Measurements from ENCODE around the gene LIPN. TPM values are rescaled to one million over a fixed set of nuclear protein-coding genes. Genes with fewer than 3 reads are reported as not detected.

The LIPN gene
- polyA plus RNA-seq, 1 donor from 2014 or later: not detected

DNA sequence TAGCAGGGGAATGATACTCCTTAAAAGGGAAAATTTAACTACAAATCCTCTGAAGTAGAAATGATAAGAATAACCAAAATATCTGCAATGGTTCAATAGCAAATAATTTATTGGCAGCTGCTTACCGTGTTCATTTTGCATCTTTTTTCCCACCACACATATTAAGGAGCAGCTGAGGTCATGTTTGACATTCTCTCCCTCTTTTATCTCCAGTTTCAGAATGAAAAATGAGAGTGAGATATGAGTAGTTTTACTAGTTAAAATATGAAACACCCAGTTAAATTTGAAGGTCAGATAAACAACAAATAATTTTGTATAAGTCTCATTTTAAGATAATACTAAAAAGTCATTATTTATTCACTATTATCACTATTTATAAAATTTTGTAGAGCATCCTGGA is 3.1 kb downstream of the LIPN start:
- H3K4me3 ChIP-seq (ENCODE audit: low read length): no peak overlapping the region
- H3K79me2 ChIP-seq (replicated peaks; ENCODE audit: insufficient read depth, low read length): no peaks in the 10 kb centered on the region
- H3K9me2 ChIP-seq (ENCODE audit: insufficient read depth, low read length): no peaks in the 10 kb centered on the region
- no peaks in the 10 kb centered on the region for H3K36me3 ChIP-seq (ENCODE audit: insufficient read depth, low read length)
- no peaks in the 10 kb centered on the region for H3K27me3 ChIP-seq (ENCODE audit: insufficient read depth, low read depth, low read length)
- H3K9me3 ChIP-seq (ENCODE audit: low read length): no peaks in the 10 kb centered on the region
- no peak overlapping the region for H3K4me2 ChIP-seq (ENCODE audit: low read length)
- TF ChIP-seq POLR2AphosphoS5 (IDR thresholded peaks at IDR 0.05): no peak
- H3K9ac ChIP-seq (ENCODE audit: low read length): no peak overlapping the region
- no peaks in the 10 kb centered on the region for H4K20me1 ChIP-seq (ENCODE audit: insufficient read depth)
- H3K27ac ChIP-seq (ENCODE audit: low read length): no peak overlapping the region
- H3F3A ChIP-seq (ENCODE audit: insufficient read depth, low read length, poor library complexity, severe bottlenecking): no peaks in the 10 kb centered on the region
- no peak overlapping the region for H2AFZ ChIP-seq (ENCODE audit: low read depth, low read length)

DNA sequence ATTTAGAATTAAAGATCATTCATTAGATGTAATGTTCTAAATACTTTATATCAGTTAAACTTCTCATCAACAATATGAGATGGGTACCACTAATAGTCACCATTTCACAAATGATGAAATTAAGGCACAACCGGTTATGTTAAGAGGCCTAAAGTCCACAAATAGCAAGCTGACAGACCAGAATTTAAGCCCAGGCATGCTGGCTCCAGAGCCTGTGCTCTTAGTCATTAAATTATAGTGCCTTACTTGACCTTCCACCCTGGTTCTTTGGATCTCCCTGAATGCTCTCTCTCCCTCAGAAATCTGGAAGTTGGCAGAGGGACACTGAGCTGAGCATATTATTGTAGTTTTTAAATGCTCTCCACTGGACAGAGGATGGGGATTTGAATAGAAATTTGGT is 3.6 kb downstream of the LIPN start:
- Histone ChIP-seq H3K9ac (ENCODE audit: low read length) (no peak overlapping the region), H3K27me3 (ENCODE audit: insufficient read depth, low read depth, low read length) (no peaks in the 10 kb centered on the region), H3K36me3 (ENCODE audit: insufficient read depth, low read length) (no peaks in the 10 kb centered on the region), H4K20me1 (ENCODE audit: insufficient read depth) (no peaks in the 10 kb centered on the region), H3K9me3 (ENCODE audit: low read length) (no peaks in the 10 kb centered on the region), H3K79me2 (replicated peaks; ENCODE audit: insufficient read depth, low read length) (no peaks in the 10 kb centered on the region), H3K9me2 (ENCODE audit: insufficient read depth, low read length) (no peaks in the 10 kb centered on the region), H3K4me3 (ENCODE audit: low read length) (no peak overlapping the region), H3K4me2 (ENCODE audit: low read length) (no peak overlapping the region), H2AFZ (ENCODE audit: low read depth, low read length) (no peak overlapping the region), H3K27ac (ENCODE audit: low read length) (no peak overlapping the region), H3F3A (ENCODE audit: insufficient read depth, low read length, poor library complexity, severe bottlenecking) (no peaks in the 10 kb centered on the region)
- TF ChIP-seq EP300 (conservative IDR thresholded peaks at IDR 0.05; ENCODE audit: poor library complexity, severe bottlenecking): no peak
- no peak for TF ChIP-seq MXI1 (conservative IDR thresholded peaks at IDR 0.05; ENCODE audit: poor library complexity, severe bottlenecking)
- TF ChIP-seq, protein P1, sequence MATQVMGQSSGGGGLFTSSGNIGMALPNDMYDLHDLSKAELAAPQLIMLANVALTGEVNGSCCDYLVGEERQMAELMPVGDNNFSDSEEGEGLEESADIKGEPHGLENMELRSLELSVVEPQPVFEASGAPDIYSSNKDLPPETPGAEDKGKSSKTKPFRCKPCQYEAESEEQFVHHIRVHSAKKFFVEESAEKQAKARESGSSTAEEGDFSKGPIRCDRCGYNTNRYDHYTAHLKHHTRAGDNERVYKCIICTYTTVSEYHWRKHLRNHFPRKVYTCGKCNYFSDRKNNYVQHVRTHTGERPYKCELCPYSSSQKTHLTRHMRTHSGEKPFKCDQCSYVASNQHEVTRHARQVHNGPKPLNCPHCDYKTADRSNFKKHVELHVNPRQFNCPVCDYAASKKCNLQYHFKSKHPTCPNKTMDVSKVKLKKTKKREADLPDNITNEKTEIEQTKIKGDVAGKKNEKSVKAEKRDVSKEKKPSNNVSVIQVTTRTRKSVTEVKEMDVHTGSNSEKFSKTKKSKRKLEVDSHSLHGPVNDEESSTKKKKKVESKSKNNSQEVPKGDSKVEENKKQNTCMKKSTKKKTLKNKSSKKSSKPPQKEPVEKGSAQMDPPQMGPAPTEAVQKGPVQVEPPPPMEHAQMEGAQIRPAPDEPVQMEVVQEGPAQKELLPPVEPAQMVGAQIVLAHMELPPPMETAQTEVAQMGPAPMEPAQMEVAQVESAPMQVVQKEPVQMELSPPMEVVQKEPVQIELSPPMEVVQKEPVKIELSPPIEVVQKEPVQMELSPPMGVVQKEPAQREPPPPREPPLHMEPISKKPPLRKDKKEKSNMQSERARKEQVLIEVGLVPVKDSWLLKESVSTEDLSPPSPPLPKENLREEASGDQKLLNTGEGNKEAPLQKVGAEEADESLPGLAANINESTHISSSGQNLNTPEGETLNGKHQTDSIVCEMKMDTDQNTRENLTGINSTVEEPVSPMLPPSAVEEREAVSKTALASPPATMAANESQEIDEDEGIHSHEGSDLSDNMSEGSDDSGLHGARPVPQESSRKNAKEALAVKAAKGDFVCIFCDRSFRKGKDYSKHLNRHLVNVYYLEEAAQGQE (IDR thresholded peaks at IDR 0.05; ENCODE audit: borderline replicate concordance): no peak
- no peak for TF ChIP-seq RAD21 (conservative IDR thresholded peaks at IDR 0.05)
- no peak for TF ChIP-seq POLR2AphosphoS5 (IDR thresholded peaks at IDR 0.05)
- no peak for TF ChIP-seq EZH2 (IDR thresholded peaks at IDR 0.05; ENCODE audit: borderline replicate concordance, insufficient read depth, low read length, poor library complexity, severe bottlenecking)
- TF ChIP-seq, protein P2, sequence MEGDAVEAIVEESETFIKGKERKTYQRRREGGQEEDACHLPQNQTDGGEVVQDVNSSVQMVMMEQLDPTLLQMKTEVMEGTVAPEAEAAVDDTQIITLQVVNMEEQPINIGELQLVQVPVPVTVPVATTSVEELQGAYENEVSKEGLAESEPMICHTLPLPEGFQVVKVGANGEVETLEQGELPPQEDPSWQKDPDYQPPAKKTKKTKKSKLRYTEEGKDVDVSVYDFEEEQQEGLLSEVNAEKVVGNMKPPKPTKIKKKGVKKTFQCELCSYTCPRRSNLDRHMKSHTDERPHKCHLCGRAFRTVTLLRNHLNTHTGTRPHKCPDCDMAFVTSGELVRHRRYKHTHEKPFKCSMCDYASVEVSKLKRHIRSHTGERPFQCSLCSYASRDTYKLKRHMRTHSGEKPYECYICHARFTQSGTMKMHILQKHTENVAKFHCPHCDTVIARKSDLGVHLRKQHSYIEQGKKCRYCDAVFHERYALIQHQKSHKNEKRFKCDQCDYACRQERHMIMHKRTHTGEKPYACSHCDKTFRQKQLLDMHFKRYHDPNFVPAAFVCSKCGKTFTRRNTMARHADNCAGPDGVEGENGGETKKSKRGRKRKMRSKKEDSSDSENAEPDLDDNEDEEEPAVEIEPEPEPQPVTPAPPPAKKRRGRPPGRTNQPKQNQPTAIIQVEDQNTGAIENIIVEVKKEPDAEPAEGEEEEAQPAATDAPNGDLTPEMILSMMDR (IDR thresholded peaks at IDR 0.05; ENCODE audit: poor library complexity, severe bottlenecking): no peak
- TF ChIP-seq SMC3 (conservative IDR thresholded peaks at IDR 0.05; ENCODE audit: poor library complexity): no peak
- no peak for TF ChIP-seq TAF1 (IDR thresholded peaks at IDR 0.05; ENCODE audit: low read depth)

DNA sequence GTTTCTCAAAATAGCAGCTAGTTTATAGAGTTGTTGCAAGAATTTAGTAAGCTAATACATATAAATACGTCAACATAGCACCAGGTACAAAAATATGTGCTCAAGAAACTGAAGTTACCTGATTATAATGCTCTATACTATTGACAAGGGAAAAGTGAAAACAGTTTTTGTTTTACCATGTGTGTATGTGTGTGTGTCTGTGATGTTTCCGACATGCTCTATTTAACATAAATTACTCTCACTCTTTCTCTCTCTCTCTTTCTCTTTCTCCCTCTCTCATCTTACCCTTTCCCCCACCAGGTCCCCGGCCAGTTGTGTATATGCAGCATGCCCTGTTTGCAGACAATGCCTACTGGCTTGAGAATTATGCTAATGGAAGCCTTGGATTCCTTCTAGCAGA is 4.3 kb downstream of the LIPN start:
- Histone ChIP-seq H4K20me1 (ENCODE audit: insufficient read depth) (no peaks in the 10 kb centered on the region), H3K9me2 (ENCODE audit: insufficient read depth, low read length) (no peaks in the 10 kb centered on the region), H3F3A (ENCODE audit: insufficient read depth, low read length, poor library complexity, severe bottlenecking) (no peaks in the 10 kb centered on the region), H3K36me3 (ENCODE audit: insufficient read depth, low read length) (no peaks in the 10 kb centered on the region), H3K9ac (ENCODE audit: low read length) (no peak overlapping the region), H3K9me3 (ENCODE audit: low read length) (no peaks in the 10 kb centered on the region), H3K4me3 (ENCODE audit: low read length) (no peak overlapping the region), H2AFZ (ENCODE audit: low read depth, low read length) (no peak overlapping the region), H3K4me2 (ENCODE audit: low read length) (no peak overlapping the region), H3K27me3 (ENCODE audit: insufficient read depth, low read depth, low read length) (no peaks in the 10 kb centered on the region), H3K27ac (ENCODE audit: low read length) (no peak overlapping the region), H3K79me2 (replicated peaks; ENCODE audit: insufficient read depth, low read length) (no peaks in the 10 kb centered on the region)
- TF ChIP-seq SMC3 (conservative IDR thresholded peaks at IDR 0.05; ENCODE audit: poor library complexity) (no peak), MXI1 (conservative IDR thresholded peaks at IDR 0.05; ENCODE audit: poor library complexity, severe bottlenecking) (no peak), RAD21 (conservative IDR thresholded peaks at IDR 0.05) (no peak), TAF1 (IDR thresholded peaks at IDR 0.05; ENCODE audit: low read depth) (no peak), EZH2 (IDR thresholded peaks at IDR 0.05; ENCODE audit: borderline replicate concordance, insufficient read depth, low read length, poor library complexity, severe bottlenecking) (no peak), EP300 (conservative IDR thresholded peaks at IDR 0.05; ENCODE audit: poor library complexity, severe bottlenecking) (no peak), POLR2AphosphoS5 (IDR thresholded peaks at IDR 0.05) (no peak)
- TF ChIP-seq, protein P1 (IDR thresholded peaks at IDR 0.05; ENCODE audit: borderline replicate concordance): no peak
- TF ChIP-seq, protein P2 (IDR thresholded peaks at IDR 0.05; ENCODE audit: poor library complexity, severe bottlenecking): no peak

Data from neural cell (in vitro differentiated cells).